GM21360 (cell line): ENCODE measurements around the gene PTPRN2.
"Not testable (repeated sequence)": the region's sequence is repeated elsewhere in the genome, so short reads cannot be mapped to it uniquely, and the experiment has no call there.

Experiments used
- ATAC-seq: cut with Tn5 transposase; IDR thresholded peaks from one replicate; pipeline ENCODE4 v1.9.1; 2021; ENCODE audit warnings: mild to moderate bottlenecking, moderate library complexity; ENCODE audit not compliant: unreplicated experiment

The PTPRN2 gene

GRCh38 chr7:158289231-158289630, 298.4 kb downstream of the PTPRN2 start:
- ATAC-seq, result no peak

GRCh38 chr7:158286210-158286609, 301.4 kb downstream of the PTPRN2 start:
- no peak for ATAC-seq

- no peak for ATAC-seq
These were observed 302.2 kb downstream of the PTPRN2 start for GRCh38 chr7:158285383-158285770.

- no peak for ATAC-seq
These were observed 302.8 kb downstream of the PTPRN2 start for GRCh38 chr7:158284617-158285382.

- no peak for ATAC-seq
These were observed 303.5 kb downstream of the PTPRN2 start for GRCh38 chr7:158284121-158284520.

GRCh38 chr7:158283016-158283974, 304.3 kb downstream of the PTPRN2 start:
- ATAC-seq, result no peak

- ATAC-seq, result no peak
These were observed 305.1 kb downstream of the PTPRN2 start for GRCh38 chr7:158282461-158283001.

- ATAC-seq, result no peak
These were observed 306.2 kb downstream of the PTPRN2 start for GRCh38 chr7:158281441-158281840.

- no peak for ATAC-seq
These were observed 307.0 kb downstream of the PTPRN2 start for GRCh38 chr7:158280448-158281144.

- no peak for ATAC-seq
These were observed 307.8 kb downstream of the PTPRN2 start for GRCh38 chr7:158279539-158280447.

- no peak for ATAC-seq
These were observed 308.8 kb downstream of the PTPRN2 start for GRCh38 chr7:158278745-158279320.

GRCh38 chr7:158277219-158278141, 310.1 kb downstream of the PTPRN2 start:
- ATAC-seq, result no peak

GRCh38 chr7:158276414-158277218, 311.0 kb downstream of the PTPRN2 start:
- ATAC-seq, result no peak

GRCh38 chr7:158275711-158276413, 311.8 kb downstream of the PTPRN2 start:
- no peak for ATAC-seq

GRCh38 chr7:158274996-158275395, 312.6 kb downstream of the PTPRN2 start:
- no peak for ATAC-seq

GRCh38 chr7:158274404-158274811, 313.2 kb downstream of the PTPRN2 start:
- ATAC-seq, result no peak

- not testable (repeated sequence) for ATAC-seq
These were observed 313.8 kb downstream of the PTPRN2 start for GRCh38 chr7:158273756-158274342.
